Panc1 (cell line): ENCODE measurements around the gene CPLX3. TPM values are rescaled to one million over a fixed set of nuclear protein-coding genes. Genes with fewer than 3 reads are reported as not detected.

ENCODE experiments used
- ATAC-seq: fragments of 200-7000 bp; cut with Tn5 transposase; 2 replicates; pipeline ENCODE4 v1.9.1; 2020; ENCODE audit warnings: mild to moderate bottlenecking, moderate library complexity
- BruUV-seq: library from RNA; stranded (reverse); fragments of 400-500 nt; replicated peaks from 2 replicates; lab custom pipeline; 2021; lab: Mats Ljungman, UMichigan
- CTCF ChIA-PET: fragments of 300-600 bp; sonication (Branson Sonifier 250); formaldehyde crosslinking; loops from one replicate; lab custom pipeline; 2022; ENCODE audit warnings: antibody characterized with exemption; lab: Charles Lee
- POLR2A ChIA-PET: fragments of 300-600 bp; sonication (Branson Sonifier 250); formaldehyde crosslinking; loops from one replicate; lab custom pipeline; 2022; ENCODE audit warnings: antibody characterized with exemption; lab: Charles Lee
- DNase-seq: peaks from one replicate; pipeline ENCODE4 v3.0.0-alpha.2; 2010; ENCODE audit warnings: low read depth, low spot score
- H3K27ac ChIP-seq: 2 replicates; pipeline ENCODE4 v1.5.1; 2011; ENCODE audit warnings: mild to moderate bottlenecking, low read length, inconsistent platforms
- H3K27me3 ChIP-seq: fragments of 200-500 bp; sonication (Bioruptor generic); 2 replicates; pipeline ENCODE4 v1.6.0; 2014; ENCODE audit warnings: low read length, inconsistent platforms; ENCODE audit not compliant: control insufficient read depth, insufficient read depth
- H3K36me3 ChIP-seq: fragments of 200-500 bp; sonication (Bioruptor generic); 2 replicates; pipeline ENCODE4 v1.5.1; 2014; ENCODE audit warnings: inconsistent platforms, mild to moderate bottlenecking, low read length, moderate library complexity; ENCODE audit not compliant: control insufficient read depth, insufficient read depth
- H3K4me1 ChIP-seq: 2 replicates; pipeline ENCODE4 v1.5.1; 2011; ENCODE audit warnings: inconsistent platforms, mild to moderate bottlenecking, low read length, moderate library complexity; ENCODE audit not compliant: control insufficient read depth, insufficient read depth
- H3K4me3 ChIP-seq, 2 experiments: 2 replicates each; pipeline ENCODE4 v1.5.1; 2011 to 2012; ENCODE audit warnings: low read depth in 2 of 2, low read length in 2 of 2, mild to moderate bottlenecking in 2 of 2, inconsistent platforms in 1 of 2, moderate library complexity in 1 of 2
- H3K9me3 ChIP-seq: fragments of 200-500 bp; sonication (Bioruptor generic); 2 replicates; pipeline ENCODE4 v1.5.1; 2014; ENCODE audit warnings: low read depth, mild to moderate bottlenecking, inconsistent platforms, low read length, moderate library complexity; ENCODE audit not compliant: control insufficient read depth, insufficient read depth
- POLR2AphosphoS5 ChIP-seq: IDR thresholded peaks from 2 replicates; pipeline ENCODE4 v1.6.1; 2012; ENCODE audit warnings: mild to moderate bottlenecking, low read depth, low read length, moderate library complexity
- SIN3A ChIP-seq: IDR thresholded peaks from 2 replicates; pipeline ENCODE4 v1.6.1; 2012; ENCODE audit warnings: low read depth, mild to moderate bottlenecking, low read length, moderate library complexity, borderline replicate concordance; ENCODE audit not compliant: insufficient read depth
- TCF7L2 ChIP-seq: IDR thresholded peaks from 2 replicates; pipeline ENCODE4 v1.6.1; 2011; ENCODE audit warnings: mild to moderate bottlenecking, low read depth, low read length, inconsistent platforms
- in situ Hi-C: cut with HindIII; loops from 2 replicates; pipeline ENCODE4 v1.10.0; 2016; ENCODE audit warnings: low sequenced_read_pairs, low pct_unique_long_range_greater_than_20kb
- intact Hi-C: fragments of 100-400 bp; cut with micrococcal nuclease; formaldehyde crosslinking; loops from one replicate; pipeline ENCODE4 v1.10.0; 2022; ENCODE audit not compliant: unreplicated experiment
- total RNA-seq: library from RNA; stranded (reverse); gene quantifications from one replicate; pipeline ENCODE4 v1.2.1, GENCODE V29; 2021; ENCODE audit not compliant: unreplicated experiment
- TF ChIP-seq, protein P1 (sequence below), 2 experiments: IDR thresholded peaks; 2 replicates each; pipeline ENCODE4 v1.6.1; 2011 to 2012; ENCODE audit warnings: low read depth in 2 of 2, control low read depth in 1 of 2, low read length in 1 of 2, mild to moderate bottlenecking in 1 of 2, moderate library complexity in 1 of 2; ENCODE audit not compliant: insufficient read depth in 1 of 2
- TF ChIP-seq, protein P2 (sequence below): fragments of 450-650 bp; IDR thresholded peaks from 2 replicates; pipeline ENCODE4 v1.5.1; 2017; ENCODE audit warnings: mild to moderate bottlenecking

CPLX3 gene
- total RNA-seq, 1 experiment from 2014 or later, result not detected

DNA sequence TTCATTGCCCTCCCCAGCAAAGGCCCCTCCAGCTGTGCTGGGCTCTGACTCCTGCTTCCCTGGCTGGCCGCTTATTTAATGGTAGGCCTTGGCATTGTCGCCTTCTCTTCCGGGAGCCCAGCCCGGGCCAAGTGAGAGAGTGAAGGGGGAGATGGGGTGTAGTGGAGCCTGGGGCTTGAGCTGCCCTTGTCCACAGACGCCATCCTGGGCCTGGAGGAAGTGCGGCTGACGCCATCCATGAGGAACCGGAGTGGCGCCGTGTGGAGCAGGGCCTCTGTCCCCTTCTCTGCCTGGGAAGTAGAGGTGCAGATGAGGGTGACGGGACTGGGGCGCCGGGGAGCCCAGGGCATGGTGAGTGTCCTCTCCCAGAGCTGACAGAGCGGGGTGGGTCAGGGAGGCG, 10.5 kb upstream of the CPLX3 start:
- TF ChIP-seq TCF7L2, result no peak
- no peak for TF ChIP-seq POLR2AphosphoS5
- TF ChIP-seq SIN3A, result no peak
- TF ChIP-seq, protein P1, sequence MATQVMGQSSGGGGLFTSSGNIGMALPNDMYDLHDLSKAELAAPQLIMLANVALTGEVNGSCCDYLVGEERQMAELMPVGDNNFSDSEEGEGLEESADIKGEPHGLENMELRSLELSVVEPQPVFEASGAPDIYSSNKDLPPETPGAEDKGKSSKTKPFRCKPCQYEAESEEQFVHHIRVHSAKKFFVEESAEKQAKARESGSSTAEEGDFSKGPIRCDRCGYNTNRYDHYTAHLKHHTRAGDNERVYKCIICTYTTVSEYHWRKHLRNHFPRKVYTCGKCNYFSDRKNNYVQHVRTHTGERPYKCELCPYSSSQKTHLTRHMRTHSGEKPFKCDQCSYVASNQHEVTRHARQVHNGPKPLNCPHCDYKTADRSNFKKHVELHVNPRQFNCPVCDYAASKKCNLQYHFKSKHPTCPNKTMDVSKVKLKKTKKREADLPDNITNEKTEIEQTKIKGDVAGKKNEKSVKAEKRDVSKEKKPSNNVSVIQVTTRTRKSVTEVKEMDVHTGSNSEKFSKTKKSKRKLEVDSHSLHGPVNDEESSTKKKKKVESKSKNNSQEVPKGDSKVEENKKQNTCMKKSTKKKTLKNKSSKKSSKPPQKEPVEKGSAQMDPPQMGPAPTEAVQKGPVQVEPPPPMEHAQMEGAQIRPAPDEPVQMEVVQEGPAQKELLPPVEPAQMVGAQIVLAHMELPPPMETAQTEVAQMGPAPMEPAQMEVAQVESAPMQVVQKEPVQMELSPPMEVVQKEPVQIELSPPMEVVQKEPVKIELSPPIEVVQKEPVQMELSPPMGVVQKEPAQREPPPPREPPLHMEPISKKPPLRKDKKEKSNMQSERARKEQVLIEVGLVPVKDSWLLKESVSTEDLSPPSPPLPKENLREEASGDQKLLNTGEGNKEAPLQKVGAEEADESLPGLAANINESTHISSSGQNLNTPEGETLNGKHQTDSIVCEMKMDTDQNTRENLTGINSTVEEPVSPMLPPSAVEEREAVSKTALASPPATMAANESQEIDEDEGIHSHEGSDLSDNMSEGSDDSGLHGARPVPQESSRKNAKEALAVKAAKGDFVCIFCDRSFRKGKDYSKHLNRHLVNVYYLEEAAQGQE (IDR thresholded peaks at IDR 0.05; ENCODE audit: insufficient read depth in 1 of 2, low read depth in 2 of 2, low read length in 1 of 2), result no peak
- TF ChIP-seq, protein P2, sequence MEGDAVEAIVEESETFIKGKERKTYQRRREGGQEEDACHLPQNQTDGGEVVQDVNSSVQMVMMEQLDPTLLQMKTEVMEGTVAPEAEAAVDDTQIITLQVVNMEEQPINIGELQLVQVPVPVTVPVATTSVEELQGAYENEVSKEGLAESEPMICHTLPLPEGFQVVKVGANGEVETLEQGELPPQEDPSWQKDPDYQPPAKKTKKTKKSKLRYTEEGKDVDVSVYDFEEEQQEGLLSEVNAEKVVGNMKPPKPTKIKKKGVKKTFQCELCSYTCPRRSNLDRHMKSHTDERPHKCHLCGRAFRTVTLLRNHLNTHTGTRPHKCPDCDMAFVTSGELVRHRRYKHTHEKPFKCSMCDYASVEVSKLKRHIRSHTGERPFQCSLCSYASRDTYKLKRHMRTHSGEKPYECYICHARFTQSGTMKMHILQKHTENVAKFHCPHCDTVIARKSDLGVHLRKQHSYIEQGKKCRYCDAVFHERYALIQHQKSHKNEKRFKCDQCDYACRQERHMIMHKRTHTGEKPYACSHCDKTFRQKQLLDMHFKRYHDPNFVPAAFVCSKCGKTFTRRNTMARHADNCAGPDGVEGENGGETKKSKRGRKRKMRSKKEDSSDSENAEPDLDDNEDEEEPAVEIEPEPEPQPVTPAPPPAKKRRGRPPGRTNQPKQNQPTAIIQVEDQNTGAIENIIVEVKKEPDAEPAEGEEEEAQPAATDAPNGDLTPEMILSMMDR, result no peak
- intact Hi-C loops, result no loop called here
- no peak overlapping the region for H3K27ac ChIP-seq
- H3K36me3 ChIP-seq, result no peaks in the 10 kb centered on the region
- ChIA-PET POLR2A (no interaction called here), CTCF (no interaction called here)
- H3K4me1 ChIP-seq, result peaks cover 4% of the 10 kb centered on the region; the same call in 1 of the 2 replicates
- no peaks in the 10 kb centered on the region for H3K9me3 ChIP-seq
- DNase-seq, result no peak
- in situ Hi-C loops, result no loop called here
- no peak for ATAC-seq
- no peak overlapping the region for H3K4me3 ChIP-seq
- no TSS peak for BruUV-seq
- H3K27me3 ChIP-seq, result no peaks in the 10 kb centered on the region

DNA sequence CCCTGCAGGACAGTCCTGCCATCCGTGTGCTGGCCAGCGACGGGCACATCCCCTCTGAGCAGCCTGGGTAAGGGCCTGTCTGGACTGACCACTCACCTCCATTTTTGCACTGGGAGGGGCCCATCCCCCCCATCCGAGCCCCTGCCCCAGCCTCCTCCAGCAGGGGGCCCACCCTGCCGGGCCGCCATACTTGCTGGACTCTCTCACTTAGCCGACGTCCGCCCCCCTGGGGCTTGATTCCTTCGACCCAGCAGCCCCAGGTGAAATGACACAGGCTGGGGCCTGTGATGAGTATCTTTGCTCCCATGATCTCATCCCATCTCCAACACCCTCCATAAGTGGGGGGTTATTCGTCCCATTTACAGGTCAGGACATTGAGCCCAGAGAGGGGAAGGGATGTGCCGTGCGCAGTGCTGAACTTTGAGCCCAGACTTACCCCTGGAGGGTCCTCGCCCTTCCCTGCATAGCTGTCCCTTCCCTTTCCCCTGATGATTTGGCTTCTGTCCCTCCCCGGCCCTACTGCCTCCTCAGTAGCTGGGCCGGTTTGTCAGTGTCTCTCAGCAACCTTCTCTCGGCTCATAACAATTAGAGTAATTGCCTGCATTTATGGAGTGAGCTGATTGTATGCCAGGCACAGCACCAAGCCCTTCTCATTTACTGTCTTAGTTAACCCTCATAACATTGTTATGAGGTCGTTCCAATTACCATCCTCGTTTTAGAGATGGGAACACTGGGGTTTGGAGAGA, 9.6 kb upstream of the CPLX3 start:
- ATAC-seq (peak; percentile 16; the same call in 1 of the 2 replicates), DNase-seq (no peak)
- Histone ChIP-seq H3K27ac (no peak overlapping the region), H3K9me3 (no peaks in the 10 kb centered on the region), H3K4me3 (no peak overlapping the region), H3K4me1 (peaks cover 4% of the 10 kb centered on the region; the same call in 1 of the 2 replicates), H3K36me3 (no peaks in the 10 kb centered on the region), H3K27me3 (no peaks in the 10 kb centered on the region)
- in situ Hi-C loops, result no loop called here
- intact Hi-C loops, result no loop called here
- TF ChIP-seq, protein P2, result no peak
- TF ChIP-seq POLR2AphosphoS5, result no peak
- TF ChIP-seq, protein P1 (IDR thresholded peaks at IDR 0.05; ENCODE audit: insufficient read depth in 1 of 2, low read depth in 2 of 2, low read length in 1 of 2), result no peak
- no peak for TF ChIP-seq TCF7L2
- TF ChIP-seq SIN3A, result no peak
- CTCF ChIA-PET, result interaction anchor here (0.6 to 1.9 kb wide), 3 partner anchors 27 to 182 kb away, joined by 3 to 14 read pairs (median 3); no protein-coding TSS in a partner anchor
- no TSS peak for BruUV-seq
- POLR2A ChIA-PET, result no interaction called here
